CD14-positive monocyte (primary cell): ENCODE measurements around the gene EIPR1. TPM values are rescaled to one million over a fixed set of nuclear protein-coding genes. Genes with fewer than 3 reads are reported as not detected.

ENCODE experiments used
- DNase-seq, 3 donors: peaks; one replicate each; pipeline ENCODE4 v3.0.0-alpha.2; 2011 to 2022
- H2AFZ ChIP-seq: 2 replicates; pipeline ENCODE4 v1.6.0; 2012; ENCODE audit warnings: mild to moderate bottlenecking, low read depth, low read length, inconsistent platforms; ENCODE audit not compliant: insufficient read depth, poor library complexity, severe bottlenecking
- H3K27ac ChIP-seq, 2 donors: 1 replicate in 1 of 2; 2 replicates in 1 of 2; pipeline ENCODE4 v1.5.1; 2012 to 2013; ENCODE audit warnings: low read length in 2 of 2, control low read depth in 1 of 2, inconsistent platforms in 1 of 2, low read depth in 1 of 2, mild to moderate bottlenecking in 1 of 2
- H3K27me3 ChIP-seq, 2 donors: one replicate each; pipeline versions ENCODE4 v1.6.0 to v1.6.1; 2011 to 2013; ENCODE audit warnings: low read length in 2 of 2; ENCODE audit not compliant: control insufficient read depth in 2 of 2, insufficient read depth in 2 of 2
- H3K36me3 ChIP-seq, 2 donors: replicated peaks in 1 of 2; 1 replicate in 1 of 2; 2 replicates in 1 of 2; pipeline versions ENCODE4 v1.5.1 to v1.6.1; 2012 to 2013; ENCODE audit warnings: low read length in 2 of 2, control low read depth in 1 of 2, inconsistent platforms in 1 of 2, mild to moderate bottlenecking in 1 of 2; ENCODE audit not compliant: insufficient read depth in 2 of 2, control insufficient read depth in 1 of 2
- H3K4me1 ChIP-seq, 2 donors: 1 replicate in 1 of 2; 2 replicates in 1 of 2; pipeline versions ENCODE4 v1.5.1 to v1.6.1; 2012 to 2013; ENCODE audit warnings: low read length in 2 of 2, control low read depth in 1 of 2, inconsistent platforms in 1 of 2, mild to moderate bottlenecking in 1 of 2, moderate library complexity in 1 of 2; ENCODE audit not compliant: insufficient read depth in 2 of 2, control insufficient read depth in 1 of 2
- H3K4me2 ChIP-seq: replicated peaks from 2 replicates; pipeline ENCODE3; 2012; ENCODE audit warnings: low read length, moderate library complexity, mild to moderate bottlenecking; ENCODE audit not compliant: poor library complexity, severe bottlenecking; ENCODE audit errors: extremely low read depth
- H3K4me3 ChIP-seq, 3 experiments: fragments of 200-600 bp in 1 of 3; sonication (generic) in 1 of 3; replicated peaks in 1 of 3; 1 replicate in 2 of 3; 2 replicates in 1 of 3; pipeline ENCODE4 v1.5.1; 2011 to 2013; ENCODE audit warnings: low read length in 3 of 3, mild to moderate bottlenecking in 3 of 3, control low read depth in 2 of 3, low read depth in 2 of 3, inconsistent platforms in 1 of 3, moderate library complexity in 1 of 3
- H3K79me2 ChIP-seq: 2 replicates; pipeline ENCODE4 v1.6.0; 2012; ENCODE audit warnings: mild to moderate bottlenecking, control low read depth, inconsistent platforms, low read length, moderate library complexity; ENCODE audit not compliant: insufficient read depth
- H3K9ac ChIP-seq: 2 replicates; pipeline ENCODE4 v1.6.0; 2017; ENCODE audit warnings: low read length, mild to moderate bottlenecking; ENCODE audit not compliant: insufficient read depth, poor library complexity, severe bottlenecking
- H3K9me3 ChIP-seq, 2 donors: replicated peaks in 1 of 2; 1 replicate in 1 of 2; 2 replicates in 1 of 2; pipeline versions ENCODE4 v1.5.1 to v1.6.1; 2012 to 2013; ENCODE audit warnings: low read length in 2 of 2, control low read depth in 1 of 2; ENCODE audit not compliant: control insufficient read depth in 1 of 2, insufficient read depth in 1 of 2
- H4K20me1 ChIP-seq: 2 replicates; pipeline ENCODE4 v1.6.0; 2012; ENCODE audit warnings: mild to moderate bottlenecking, low read length, control low read depth, moderate library complexity; ENCODE audit not compliant: insufficient read depth
- H3K27ac Mint-ChIP-seq, 7 donors: one replicate each; pipeline ENCODE4 v1.8.0; 2020; ENCODE audit warnings: mild to moderate bottlenecking in 7 of 7, mixed read lengths in 7 of 7, moderate library complexity in 6 of 7, inconsistent platforms in 2 of 7
- H3K27me3 Mint-ChIP-seq, 3 donors: one replicate each; pipeline ENCODE4 v1.8.0; 2021 to 2022; ENCODE audit warnings: low read depth in 3 of 3, mild to moderate bottlenecking in 3 of 3, mixed read lengths in 3 of 3, moderate library complexity in 3 of 3, inconsistent platforms in 1 of 3
- H3K36me3 Mint-ChIP-seq, 2 donors: one replicate each; pipeline ENCODE4 v1.8.0; 2020; ENCODE audit warnings: mixed read lengths in 2 of 2, inconsistent platforms in 1 of 2, mild to moderate bottlenecking in 1 of 2
- H3K4me1 Mint-ChIP-seq: one replicate; pipeline ENCODE4 v1.8.0; 2020; ENCODE audit warnings: mild to moderate bottlenecking, mixed read lengths
- H3K4me3 Mint-ChIP-seq, 2 donors: one replicate each; pipeline ENCODE4 v1.8.0; 2020; ENCODE audit warnings: mild to moderate bottlenecking in 2 of 2, mixed read lengths in 2 of 2, moderate library complexity in 1 of 2
- H3K9me3 Mint-ChIP-seq, 7 donors: one replicate each; pipeline ENCODE4 v1.8.0; 2020 to 2022; ENCODE audit warnings: mixed read lengths in 7 of 7, mild to moderate bottlenecking in 6 of 7, moderate library complexity in 6 of 7, inconsistent platforms in 2 of 7
- WGBS: methylation state at CpG from one replicate; pipeline ENCODE4 v1.1.5; 2013; ENCODE audit warnings: missing lambda C conversion rate; ENCODE audit not compliant: insufficient coverage; 5-methylcytosine and 5-hydroxymethylcytosine counted together
- intact Hi-C, 2 donors: fragments of 100-400 bp; cut with micrococcal nuclease; formaldehyde crosslinking; loops; one replicate each; pipeline versions ENCODE4 v1.15.0 to v1.15.1; 2023
- polyA plus RNA-seq, 3 donors: library from polyadenylated mRNA; depleted of rRNA in 1 of 3; unstranded in 2 of 3; stranded (reverse) in 1 of 3; fragments of 300-500 nt in 2 of 3; fragments of >200 nt in 1 of 3; fragmentation: Illumina TruSeq in 2 of 3; gene quantifications; 1 replicate in 2 of 3; 2 replicates in 1 of 3; pipeline ENCODE4 v1.2.3, GENCODE V29; 2012 to 2021
- TF ChIP-seq, protein P1 (sequence below): fragments of 200-600 bp; IDR thresholded peaks from one replicate; pipeline ENCODE4 v1.8.0; 2022; ENCODE audit warnings: antibody characterized with exemption, mild to moderate bottlenecking

Gene EIPR1
- polyA plus RNA-seq, 3 donors, result 19.0 to 22.4 (median 20.8) TPM

GRCh38 chr2:3251946-3252345 is 125.7 kb downstream of the EIPR1 start:
- Mint-ChIP-seq H3K9me3 (peaks cover 22 to 52% (median 33%) of the 10 kb centered on the region in 7 donors), H3K36me3 (peaks cover 62 to 72% of the 10 kb centered on the region in 2 donors), H3K4me3 (no peak overlapping the region), H3K4me1 (peaks cover 13% of the 10 kb centered on the region), H3K27me3 (peaks cover 0 to 3% (median 2%) of the 10 kb centered on the region in 3 donors), H3K27ac (no peak overlapping the region)
- TF ChIP-seq, protein P1, sequence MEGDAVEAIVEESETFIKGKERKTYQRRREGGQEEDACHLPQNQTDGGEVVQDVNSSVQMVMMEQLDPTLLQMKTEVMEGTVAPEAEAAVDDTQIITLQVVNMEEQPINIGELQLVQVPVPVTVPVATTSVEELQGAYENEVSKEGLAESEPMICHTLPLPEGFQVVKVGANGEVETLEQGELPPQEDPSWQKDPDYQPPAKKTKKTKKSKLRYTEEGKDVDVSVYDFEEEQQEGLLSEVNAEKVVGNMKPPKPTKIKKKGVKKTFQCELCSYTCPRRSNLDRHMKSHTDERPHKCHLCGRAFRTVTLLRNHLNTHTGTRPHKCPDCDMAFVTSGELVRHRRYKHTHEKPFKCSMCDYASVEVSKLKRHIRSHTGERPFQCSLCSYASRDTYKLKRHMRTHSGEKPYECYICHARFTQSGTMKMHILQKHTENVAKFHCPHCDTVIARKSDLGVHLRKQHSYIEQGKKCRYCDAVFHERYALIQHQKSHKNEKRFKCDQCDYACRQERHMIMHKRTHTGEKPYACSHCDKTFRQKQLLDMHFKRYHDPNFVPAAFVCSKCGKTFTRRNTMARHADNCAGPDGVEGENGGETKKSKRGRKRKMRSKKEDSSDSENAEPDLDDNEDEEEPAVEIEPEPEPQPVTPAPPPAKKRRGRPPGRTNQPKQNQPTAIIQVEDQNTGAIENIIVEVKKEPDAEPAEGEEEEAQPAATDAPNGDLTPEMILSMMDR, result no peak
- WGBS, result 96% methylated on average over 15 of the region's 15 CpGs
- DNase-seq, result no peak
- H3K4me3 ChIP-seq, result no peak overlapping the region
- no peak overlapping the region for H3K9ac ChIP-seq
- peaks cover 29 to 46% of the 10 kb centered on the region in 2 donors for H3K9me3 ChIP-seq
- intact Hi-C loops, result no loop called here
- no peaks in the 10 kb centered on the region for H3K79me2 ChIP-seq
- H3K4me2 ChIP-seq, result no peak overlapping the region
- no peak overlapping the region for H2AFZ ChIP-seq
- H3K4me1 ChIP-seq, result no peaks in the 10 kb centered on the region
- H3K36me3 ChIP-seq, result peaks cover 20 to 64% of the 10 kb centered on the region in 2 donors
- H3K27me3 ChIP-seq, result no peaks in the 10 kb centered on the region
- no peaks in the 10 kb centered on the region for H4K20me1 ChIP-seq
- no peak overlapping the region for H3K27ac ChIP-seq

GRCh38 chr2:3249476-3249962 is 128.1 kb downstream of the EIPR1 start:
- intact Hi-C loops, result no loop called here
- WGBS, result 100% methylated on average over 2 of the region's 2 CpGs
- no peak for DNase-seq
- Histone ChIP-seq H3K4me3 (no peak overlapping the region), H3K27me3 (no peaks in the 10 kb centered on the region), H3K9me3 (peaks cover 29 to 45% of the 10 kb centered on the region in 2 donors), H4K20me1 (no peaks in the 10 kb centered on the region), H3K4me1 (no peaks in the 10 kb centered on the region), H3K36me3 (peaks cover 10 to 46% of the 10 kb centered on the region in 2 donors), H3K79me2 (no peaks in the 10 kb centered on the region), H3K9ac (no peak overlapping the region), H2AFZ (no peak overlapping the region), H3K27ac (no peak overlapping the region), H3K4me2 (no peak overlapping the region)
- Mint-ChIP-seq H3K4me1 (peaks cover 8% of the 10 kb centered on the region), H3K4me3 (no peak overlapping the region), H3K36me3 (peaks cover 54% of the 10 kb centered on the region in 2 donors), H3K9me3 (peaks cover 22 to 52% (median 33%) of the 10 kb centered on the region in 7 donors), H3K27ac (no peak overlapping the region), H3K27me3 (peaks cover 0 to 8% (median 4%) of the 10 kb centered on the region in 3 donors)
- TF ChIP-seq, protein P1, result no peak
